ENCODE measurements around the gene NAALADL2.

- TF ChIP-seq MAX (IDR thresholded peaks at IDR 0.05; ENCODE audit: insufficient read depth, insufficient read length) (no peak), GATA2 (IDR thresholded peaks at IDR 0.05; ENCODE audit: insufficient read depth, insufficient read length, low read depth, low read length) (no peak), CTCF (IDR thresholded peaks at IDR 0.05; ENCODE audit: extremely low read depth in 1 of 2, insufficient read depth in 1 of 2, low read depth in 1 of 2, low read length in 2 of 2) (no peak)
Measured at GRCh38 chr3:175246766-175247165, 387.6 kb downstream of the NAALADL2 start.

Measured in endothelial cell of umbilical vein (primary cell).